ENCODE data around the gene SETD2.

The SETD2 gene

GRCh38 chr3:46974421-46975171, 189.3 kb downstream of the SETD2 start:
- Histone ChIP-seq H3K36me3 (ENCODE audit: control insufficient read depth, low read depth, low read length) (peaks cover 5% of the 10 kb centered on the region), H3K27me3 (ENCODE audit: control insufficient read depth, insufficient read depth, low read length) (no peaks in the 10 kb centered on the region), H3K4me1 (ENCODE audit: control insufficient read depth, low read depth, low read length) (no peaks in the 10 kb centered on the region), H3K27ac (ENCODE audit: low read length) (no peak overlapping the region), H3K9me3 (ENCODE audit: control insufficient read depth, low read depth, low read length) (no peaks in the 10 kb centered on the region), H3K4me3 (ENCODE audit: low read length) (no peak overlapping the region), H3K9ac (ENCODE audit: low read length) (no peak overlapping the region)

- no peak overlapping the region for H3K9ac ChIP-seq (ENCODE audit: low read length)
- H3K27me3 ChIP-seq (ENCODE audit: control insufficient read depth, insufficient read depth, low read length), result no peaks in the 10 kb centered on the region
- H3K4me1 ChIP-seq (ENCODE audit: control insufficient read depth, low read depth, low read length), result no peaks in the 10 kb centered on the region
- no peak overlapping the region for H3K4me3 ChIP-seq (ENCODE audit: low read length)
- H3K9me3 ChIP-seq (ENCODE audit: control insufficient read depth, low read depth, low read length), result no peaks in the 10 kb centered on the region
- H3K36me3 ChIP-seq (ENCODE audit: control insufficient read depth, low read depth, low read length), result peaks cover 5% of the 10 kb centered on the region
- H3K27ac ChIP-seq (ENCODE audit: low read length), result no peak overlapping the region
Measured at GRCh38 chr3:46972396-46972795, 191.5 kb downstream of the SETD2 start.

GRCh38 chr3:46971742-46972141, 192.2 kb downstream of the SETD2 start:
- Histone ChIP-seq H3K4me3 (ENCODE audit: low read length) (no peak overlapping the region), H3K9me3 (ENCODE audit: control insufficient read depth, low read depth, low read length) (no peaks in the 10 kb centered on the region), H3K27me3 (ENCODE audit: control insufficient read depth, insufficient read depth, low read length) (no peaks in the 10 kb centered on the region), H3K36me3 (ENCODE audit: control insufficient read depth, low read depth, low read length) (peaks cover 5% of the 10 kb centered on the region), H3K9ac (ENCODE audit: low read length) (no peak overlapping the region), H3K27ac (ENCODE audit: low read length) (no peak overlapping the region), H3K4me1 (ENCODE audit: control insufficient read depth, low read depth, low read length) (no peaks in the 10 kb centered on the region)

- Histone ChIP-seq H3K9ac (ENCODE audit: low read length) (no peak overlapping the region), H3K36me3 (ENCODE audit: control insufficient read depth, low read depth, low read length) (peaks cover 5% of the 10 kb centered on the region), H3K27ac (ENCODE audit: low read length) (no peak overlapping the region), H3K4me3 (ENCODE audit: low read length) (no peak overlapping the region), H3K9me3 (ENCODE audit: control insufficient read depth, low read depth, low read length) (no peaks in the 10 kb centered on the region), H3K4me1 (ENCODE audit: control insufficient read depth, low read depth, low read length) (no peaks in the 10 kb centered on the region), H3K27me3 (ENCODE audit: control insufficient read depth, insufficient read depth, low read length) (no peaks in the 10 kb centered on the region)
Measured at GRCh38 chr3:46971151-46971550, 192.8 kb downstream of the SETD2 start.

GRCh38 chr3:46970391-46971091, 193.4 kb downstream of the SETD2 start:
- Histone ChIP-seq H3K36me3 (ENCODE audit: control insufficient read depth, low read depth, low read length) (peaks cover 5% of the 10 kb centered on the region), H3K9me3 (ENCODE audit: control insufficient read depth, low read depth, low read length) (no peaks in the 10 kb centered on the region), H3K4me3 (ENCODE audit: low read length) (no peak overlapping the region), H3K4me1 (ENCODE audit: control insufficient read depth, low read depth, low read length) (no peaks in the 10 kb centered on the region), H3K27ac (ENCODE audit: low read length) (no peak overlapping the region), H3K9ac (ENCODE audit: low read length) (no peak overlapping the region), H3K27me3 (ENCODE audit: control insufficient read depth, insufficient read depth, low read length) (no peaks in the 10 kb centered on the region)

- Histone ChIP-seq H3K27ac (ENCODE audit: low read length) (no peak overlapping the region), H3K9me3 (ENCODE audit: control insufficient read depth, low read depth, low read length) (no peaks in the 10 kb centered on the region), H3K36me3 (ENCODE audit: control insufficient read depth, low read depth, low read length) (peaks cover 5% of the 10 kb centered on the region), H3K27me3 (ENCODE audit: control insufficient read depth, insufficient read depth, low read length) (no peaks in the 10 kb centered on the region), H3K4me1 (ENCODE audit: control insufficient read depth, low read depth, low read length) (no peaks in the 10 kb centered on the region), H3K4me3 (ENCODE audit: low read length) (no peak overlapping the region), H3K9ac (ENCODE audit: low read length) (no peak overlapping the region)
Measured at GRCh38 chr3:46968783-46969428, 195.0 kb downstream of the SETD2 start.

GRCh38 chr3:46966811-46967210, 197.1 kb downstream of the SETD2 start:
- Histone ChIP-seq H3K27me3 (ENCODE audit: control insufficient read depth, insufficient read depth, low read length) (no peaks in the 10 kb centered on the region), H3K4me3 (ENCODE audit: low read length) (no peak overlapping the region), H3K9me3 (ENCODE audit: control insufficient read depth, low read depth, low read length) (no peaks in the 10 kb centered on the region), H3K4me1 (ENCODE audit: control insufficient read depth, low read depth, low read length) (no peaks in the 10 kb centered on the region), H3K9ac (ENCODE audit: low read length) (no peak overlapping the region), H3K36me3 (ENCODE audit: control insufficient read depth, low read depth, low read length) (peaks cover 5% of the 10 kb centered on the region), H3K27ac (ENCODE audit: low read length) (no peak overlapping the region)

Measured in iPS-18a (cell line).